GM21528 (cell line): ENCODE results near the gene DDX1.

Source experiments
- ATAC-seq: cut with Tn5 transposase; IDR thresholded peaks from one replicate; pipeline ENCODE4 v1.9.1; 2021; ENCODE audit warnings: mild to moderate bottlenecking, moderate library complexity; ENCODE audit not compliant: unreplicated experiment, low FRiP score

The DDX1 gene

GRCh38 chr2:15656090-15656489, 64.4 kb downstream of the DDX1 start:
- no peak for ATAC-seq

GRCh38 chr2:15657759-15658158, 66.1 kb downstream of the DDX1 start:
- no peak for ATAC-seq

- ATAC-seq = no peak
These were observed 67.2 kb downstream of the DDX1 start for GRCh38 chr2:15658911-15659310.

- no peak for ATAC-seq
These were observed 69.0 kb downstream of the DDX1 start for GRCh38 chr2:15660491-15661294.

GRCh38 chr2:15661295-15661569, 69.6 kb downstream of the DDX1 start:
- ATAC-seq = no peak

- no peak for ATAC-seq
These were observed 70.4 kb downstream of the DDX1 start for GRCh38 chr2:15662026-15662425.

- no peak for ATAC-seq
These were observed 70.9 kb downstream of the DDX1 start for GRCh38 chr2:15662579-15662978.

GRCh38 chr2:15663802-15664201, 72.1 kb downstream of the DDX1 start:
- ATAC-seq = no peak

- ATAC-seq = no peak
These were observed 72.8 kb downstream of the DDX1 start for GRCh38 chr2:15664273-15665066.

- ATAC-seq = no peak
These were observed 73.6 kb downstream of the DDX1 start for GRCh38 chr2:15665067-15665942.

GRCh38 chr2:15665943-15666460, 74.3 kb downstream of the DDX1 start:
- ATAC-seq = no peak

GRCh38 chr2:15666861-15667808, 75.5 kb downstream of the DDX1 start:
- no peak for ATAC-seq

GRCh38 chr2:15667809-15668556, 76.3 kb downstream of the DDX1 start:
- no peak for ATAC-seq

GRCh38 chr2:15668611-15669305, 77.1 kb downstream of the DDX1 start:
- ATAC-seq = no peak

GRCh38 chr2:15669375-15669910, 77.8 kb downstream of the DDX1 start:
- ATAC-seq = no peak

- ATAC-seq = no peak
These were observed 78.8 kb downstream of the DDX1 start for GRCh38 chr2:15670469-15670868.

- no peak for ATAC-seq
These were observed 79.3 kb downstream of the DDX1 start for GRCh38 chr2:15670981-15671380.

- ATAC-seq = no peak
These were observed 79.7 kb downstream of the DDX1 start for GRCh38 chr2:15671409-15671808.
